ENCODE data around the gene SELENOW. TPM values are rescaled to one million over a fixed set of nuclear protein-coding genes. Genes with fewer than 3 reads are reported as not detected.
"Not testable (repeated sequence)": the region's sequence is repeated elsewhere in the genome, so short reads cannot be mapped to it uniquely, and the experiment has no call there.

The SELENOW gene
- 100 to 1,000 TPM; 718 to 783 TPM for total RNA-seq
- long read RNA-seq, transcript SELENOW-212 (6 exons, 888 nt) = major isoform, 55 of 67 reads
- long read RNA-seq, transcript SELENOW-215 (1 exons, 2,503 nt) = minor isoform, 7 of 67 reads
- long read RNA-seq, partial matches to known transcripts = 0 of 67 reads
- long read RNA-seq, other reads (novel, unspliced or antisense) = 3 of 67 reads

GRCh38 chr19:47778049-47778953 is at the start of gene SELENOW:
Gene SELENOW (plus strand): TSS chr19:47778703. CDS start chr19:47778786, 83 bp downstream.
- intact Hi-C loops (cut with DNase I) = no loop called here
- DNase-seq = peak; percentile 83
- peak; percentile 87 to 91 for ATAC-seq

- DNase-seq = peak; percentile 80
- ATAC-seq = peak; percentile 74 to 95
- intact Hi-C loops (cut with DNase I) = no loop called here
These were observed 49.1 kb upstream of the SELENOW start for GRCh38 chr19:47729468-47729798.

- intact Hi-C loops (cut with DNase I) = no loop called here
- DNase-seq = peak; percentile 88
- ATAC-seq = peak; percentile 83 to 93
These were observed 48.5 kb upstream of the SELENOW start for GRCh38 chr19:47729799-47730520.

GRCh38 chr19:47730521-47730889 is 48.0 kb upstream of the SELENOW start:
- DNase-seq (no peak), ATAC-seq (no peak)
- intact Hi-C loops (cut with DNase I) = no loop called here

GRCh38 chr19:47730910-47731309 is 47.6 kb upstream of the SELENOW start:
- no peak for ATAC-seq
- intact Hi-C loops (cut with DNase I) = no loop called here
- DNase-seq = no peak

- ATAC-seq = no peak
- intact Hi-C loops (cut with DNase I) = no loop called here
- no peak for DNase-seq
These were observed 43.4 kb upstream of the SELENOW start for GRCh38 chr19:47735131-47735530.

- ATAC-seq (no peak), DNase-seq (no peak)
- intact Hi-C loops (cut with DNase I) = no loop called here
These were observed 37.5 kb upstream of the SELENOW start for GRCh38 chr19:47740866-47741519.

GRCh38 chr19:47741544-47742140 is 36.9 kb upstream of the SELENOW start:
- DNase-seq (no peak), ATAC-seq (no peak)
- intact Hi-C loops (cut with DNase I) = no loop called here

GRCh38 chr19:47742634-47743033 is 35.9 kb upstream of the SELENOW start:
- no peak for DNase-seq
- peak in 1 of 2 donors; percentile 0 for ATAC-seq
- intact Hi-C loops (cut with DNase I) = loop anchor here in 1 of 2 donors (1.0 kb wide), 1 partner anchor 29 kb away; the partner anchor contains the start of gene EHD2

- peak; percentile 96 for DNase-seq
- ATAC-seq = peak; percentile 62 to 71
- intact Hi-C loops (cut with DNase I) = no loop called here
These were observed 33.2 kb upstream of the SELENOW start, which contains the start of gene NOP53 for GRCh38 chr19:47745010-47745901. Gene NOP53 (plus strand): TSS chr19:47745546. CDS start chr19:47745560, 14 bp downstream.

GRCh38 chr19:47746129-47746528 is 32.4 kb upstream of the SELENOW start:
- intact Hi-C loops (cut with DNase I); DNase-seq; ATAC-seq: not testable (repeated sequence)

GRCh38 chr19:47749326-47749725 is 29.2 kb upstream of the SELENOW start:
- intact Hi-C loops (cut with DNase I) = no loop called here
- ATAC-seq (no peak), DNase-seq (no peak)

GRCh38 chr19:47750752-47751151 is 27.8 kb upstream of the SELENOW start:
- no peak for DNase-seq
- no peak for ATAC-seq
- intact Hi-C loops (cut with DNase I) = no loop called here

GRCh38 chr19:47752440-47753211 is 25.9 kb upstream of the SELENOW start:
- intact Hi-C loops (cut with DNase I) = no loop called here
- no peak for ATAC-seq
- no peak for DNase-seq

GRCh38 chr19:47754206-47755064 is 24.1 kb upstream of the SELENOW start:
- intact Hi-C loops (cut with DNase I) = no loop called here
- ATAC-seq = no peak
- DNase-seq = no peak

GRCh38 chr19:47755065-47755761 is 23.3 kb upstream of the SELENOW start:
- intact Hi-C loops (cut with DNase I) = no loop called here
- ATAC-seq = no peak
- DNase-seq = no peak

All from left cardiac atrium (tissue), 4 donors.